Glutamatergic neuron (in vitro differentiated cells): ENCODE measurements around the gene CFAP100. TPM values are rescaled to one million over a fixed set of nuclear protein-coding genes. Genes with fewer than 3 reads are reported as not detected.

Experiments
- DNase-seq: peaks from one replicate; pipeline ENCODE4 v3.0.0; 2022
- H3K27ac Mint-ChIP-seq: one replicate; pipeline ENCODE4 v1.8.0; 2020; ENCODE audit warnings: mild to moderate bottlenecking, mixed read lengths, inconsistent platforms; ENCODE audit not compliant: unreplicated experiment
- H3K27me3 Mint-ChIP-seq: one replicate; pipeline ENCODE4 v1.8.0; 2020; ENCODE audit warnings: mild to moderate bottlenecking, moderate library complexity, mixed read lengths, inconsistent platforms; ENCODE audit not compliant: unreplicated experiment
- H3K36me3 Mint-ChIP-seq: one replicate; pipeline ENCODE4 v1.8.0; 2020; ENCODE audit warnings: mild to moderate bottlenecking, mixed read lengths, inconsistent platforms; ENCODE audit not compliant: unreplicated experiment
- H3K4me1 Mint-ChIP-seq: one replicate; pipeline ENCODE4 v1.8.0; 2020; ENCODE audit warnings: mild to moderate bottlenecking, low read depth, mixed read lengths, inconsistent platforms; ENCODE audit not compliant: unreplicated experiment
- H3K4me3 Mint-ChIP-seq: one replicate; pipeline ENCODE4 v1.8.0; 2020; ENCODE audit warnings: mild to moderate bottlenecking, mixed read lengths, inconsistent platforms; ENCODE audit not compliant: unreplicated experiment
- H3K9me3 Mint-ChIP-seq: one replicate; pipeline ENCODE4 v1.8.0; 2020; ENCODE audit warnings: mild to moderate bottlenecking, moderate library complexity, mixed read lengths, inconsistent platforms; ENCODE audit not compliant: unreplicated experiment
- CTCF ChIP-seq: fragments of 200-600 bp; sonication (generic); IDR thresholded peaks from one replicate; pipeline ENCODE4 v1.5.0; 2021; ENCODE audit not compliant: partially characterized antibody, unreplicated experiment
- long read RNA-seq: library from polyadenylated mRNA; unstranded; transcript quantifications from one replicate; pipeline ENCODE4 v2.0.0, GENCODE V29; 2020; ENCODE audit not compliant: unreplicated experiment
- total RNA-seq: library from RNA; stranded (reverse); fragmentation: NEBNext Ultra II Directional; extraction: Animal tissue kit (Norgen Biotek cat#: 25700); gene quantifications from one replicate; pipeline ENCODE4 v1.2.1, GENCODE V29; 2021; ENCODE audit not compliant: unreplicated experiment

The CFAP100 gene
- total RNA-seq = not detected
- long read RNA-seq = 0 reads

GRCh38 chr3:126394179-126394976 lies at the start of gene CFAP100:
TSS of gene CFAP100 (plus strand) at chr3:126394909. CDS start at chr3:126396001, 1,092 bp downstream.
- peak; percentile 72 for DNase-seq
- peak within 1 kb of the TSS; percentile 59 for H3K4me3 Mint-ChIP-seq
- peaks cover 2% of the 10 kb centered on the region for H3K9me3 Mint-ChIP-seq
- TF ChIP-seq CTCF = no peak
- H3K4me1 Mint-ChIP-seq = no peaks in the 10 kb centered on the region
- no peaks in the 10 kb centered on the region for H3K36me3 Mint-ChIP-seq
- H3K27ac Mint-ChIP-seq = no peak within 1 kb of the TSS
- H3K27me3 Mint-ChIP-seq = peaks cover 14% of the 10 kb centered on the region

GRCh38 chr3:126345231-126345630 lies 49.5 kb upstream of the CFAP100 start:
- H3K9me3 Mint-ChIP-seq = peaks cover 4% of the 10 kb centered on the region
- no peak for TF ChIP-seq CTCF
- H3K36me3 Mint-ChIP-seq = no peaks in the 10 kb centered on the region
- no peak overlapping the region for H3K27ac Mint-ChIP-seq
- H3K27me3 Mint-ChIP-seq = peaks cover 3% of the 10 kb centered on the region
- H3K4me3 Mint-ChIP-seq = no peak overlapping the region
- H3K4me1 Mint-ChIP-seq = peaks cover 4% of the 10 kb centered on the region
- no peak for DNase-seq

DNA sequence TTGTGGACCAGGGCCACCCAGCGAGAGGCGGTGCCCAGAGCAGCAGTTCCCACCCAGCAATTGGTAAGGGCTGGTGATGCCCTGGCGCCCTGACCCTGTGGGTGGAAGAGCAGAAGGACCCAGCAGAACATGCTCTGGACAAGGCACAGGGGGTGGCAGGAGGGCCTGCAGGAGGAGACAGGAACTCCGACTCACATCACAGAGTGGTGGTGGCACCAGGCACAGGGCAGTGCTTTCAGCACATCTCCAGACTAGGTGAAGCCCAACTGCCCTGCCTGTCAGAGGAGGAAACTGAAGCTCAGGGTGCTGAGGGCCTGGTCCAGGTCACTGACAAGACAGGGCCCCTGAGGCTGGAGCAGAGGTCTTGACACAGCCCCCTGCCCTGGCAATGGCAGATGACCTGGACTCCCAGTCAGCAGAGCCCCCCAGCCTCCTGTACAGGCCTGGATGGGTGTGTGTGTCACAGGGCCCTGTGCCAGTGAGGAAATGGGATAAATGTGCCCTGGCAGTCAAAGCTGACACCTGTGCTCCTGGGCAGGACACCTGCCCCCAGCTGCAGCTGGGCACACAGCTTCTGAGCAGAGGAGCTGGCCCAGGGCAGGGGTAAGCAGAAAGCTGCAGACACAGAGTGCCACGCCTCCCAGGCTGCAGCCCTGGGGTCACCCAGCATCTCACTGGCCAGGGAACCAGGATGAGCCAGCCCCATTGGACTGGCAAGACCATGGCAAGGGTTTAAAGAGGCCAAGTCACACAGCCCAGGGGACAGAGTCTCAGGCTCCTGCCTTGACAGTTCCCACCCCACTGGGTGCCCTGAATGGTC lies 48.9 kb upstream of the CFAP100 start:
- Mint-ChIP-seq H3K4me3 (no peak overlapping the region), H3K9me3 (peaks cover 4% of the 10 kb centered on the region), H3K27me3 (peaks cover 3% of the 10 kb centered on the region), H3K4me1 (peaks cover 10% of the 10 kb centered on the region), H3K27ac (no peak overlapping the region), H3K36me3 (no peaks in the 10 kb centered on the region)
- TF ChIP-seq CTCF = no peak
- no peak for DNase-seq

- Mint-ChIP-seq H3K36me3 (no peaks in the 10 kb centered on the region), H3K27me3 (peaks cover 3% of the 10 kb centered on the region), H3K4me1 (peaks cover 6% of the 10 kb centered on the region), H3K4me3 (no peak overlapping the region), H3K27ac (no peak overlapping the region), H3K9me3 (peaks cover 3% of the 10 kb centered on the region)
- TF ChIP-seq CTCF = no peak
- no peak for DNase-seq
Measured at GRCh38 chr3:126346466-126346865, 48.2 kb upstream of the CFAP100 start.
